Natural killer cell treated with Interleukin-12 subunit alpha and Interleukin-12 subunit beta and Interleukin-15 and Interleukin-18, amount 100 ng/mL, for 72 hours (primary cell): ENCODE results near the gene TAPBP. TPM values are rescaled to one million over a fixed set of nuclear protein-coding genes. Genes with fewer than 3 reads are reported as not detected.
"Not testable (repeated sequence)": the region's sequence is repeated elsewhere in the genome, so short reads cannot be mapped to it uniquely, and the experiment has no call there.

ENCODE experiments used
- ATAC-seq, 2 donors: fragments of 150-1000 bp; cut with Tn5 transposase in 1 of 2; sonication (Bioruptor Pico), chemical (Tn5 transposase) in 1 of 2; 2 replicates each; pipeline ENCODE4 v1.10.0; 2021
- DNase-seq: peaks from one replicate; pipeline ENCODE4 v3.0.0; 2022; ENCODE audit warnings: low spot score
- H3K27ac Mint-ChIP-seq, 2 donors: 1 replicate in 1 of 2; 2 replicates in 1 of 2; pipeline ENCODE4 v1.8.0; 2022; ENCODE audit warnings: mixed read lengths in 2 of 2, mild to moderate bottlenecking in 1 of 2, moderate library complexity in 1 of 2
- H3K27me3 Mint-ChIP-seq, 2 donors: 1 replicate in 1 of 2; 2 replicates in 1 of 2; pipeline ENCODE4 v1.8.0; 2022; ENCODE audit warnings: mixed read lengths in 2 of 2
- H3K36me3 Mint-ChIP-seq: one replicate; pipeline ENCODE4 v1.8.0; 2022; ENCODE audit warnings: mixed read lengths
- H3K4me1 Mint-ChIP-seq, 2 donors: 1 replicate in 1 of 2; 2 replicates in 1 of 2; pipeline ENCODE4 v1.8.0; 2022; ENCODE audit warnings: low read depth in 2 of 2, mixed read lengths in 2 of 2, mild to moderate bottlenecking in 1 of 2
- H3K4me3 Mint-ChIP-seq: one replicate; pipeline ENCODE4 v1.8.0; 2022; ENCODE audit warnings: mixed read lengths
- H3K9me3 Mint-ChIP-seq: 2 replicates; pipeline ENCODE4 v1.8.0; 2022; ENCODE audit warnings: mixed read lengths
- total RNA-seq, 2 donors: library from RNA; stranded (reverse); gene quantifications; one replicate each; pipeline ENCODE4 v1.2.3, GENCODE V29; 2022

The TAPBP gene
- total RNA-seq, 2 donors from 2014 or later, result 243 to 346 TPM

- Mint-ChIP-seq H3K36me3 (peaks cover 24% of the 10 kb centered on the region), H3K4me3 (peak overlapping the region; percentile 93)
- no peak for ATAC-seq
Observed at GRCh38 chr6:33286946-33287914, 26.6 kb downstream of the TAPBP start.

GRCh38 chr6:33285214-33285613 is 28.7 kb downstream of the TAPBP start:
- not testable (repeated sequence) for H3K4me3 Mint-ChIP-seq, H3K27me3 Mint-ChIP-seq, H3K27ac Mint-ChIP-seq, H3K9me3 Mint-ChIP-seq, DNase-seq, ATAC-seq
- H3K36me3 Mint-ChIP-seq, result peaks cover 16% of the 10 kb centered on the region
- peaks cover 29% of the 10 kb centered on the region in 2 donors for H3K4me1 Mint-ChIP-seq

More at GRCh38 chr6:33286946-33287914, 26.6 kb downstream of the TAPBP start:
- Mint-ChIP-seq H3K4me1 (peaks cover 37 to 41% of the 10 kb centered on the region in 2 donors), H3K9me3 (no peaks in the 10 kb centered on the region), H3K27me3 (no peaks in the 10 kb centered on the region), H3K27ac (peak overlapping the region in 1 of 2 donors; percentile 77)
- DNase-seq, result no peak

GRCh38 chr6:33280539-33280938 is 33.3 kb downstream of the TAPBP start:
- Mint-ChIP-seq H3K9me3 (no peaks in the 10 kb centered on the region), H3K27me3 (no peaks in the 10 kb centered on the region), H3K4me3 (no peak overlapping the region), H3K4me1 (peaks cover 18 to 22% of the 10 kb centered on the region in 2 donors), H3K36me3 (peaks cover 8% of the 10 kb centered on the region), H3K27ac (peak overlapping the region; percentile 11 to 75)
- no peak for DNase-seq
- ATAC-seq, result no peak

- Mint-ChIP-seq H3K27ac (peak overlapping the region; percentile 28 to 75), H3K4me1 (peaks cover 23 to 25% of the 10 kb centered on the region in 2 donors), H3K9me3 (no peaks in the 10 kb centered on the region), H3K4me3 (no peak overlapping the region), H3K27me3 (no peaks in the 10 kb centered on the region), H3K36me3 (peaks cover 10% of the 10 kb centered on the region)
- DNase-seq, result no peak
- no peak for ATAC-seq
Observed at GRCh38 chr6:33279971-33280511, 33.8 kb downstream of the TAPBP start.

GRCh38 chr6:33279257-33279695 is 34.6 kb downstream of the TAPBP start:
- DNase-seq (no peak), ATAC-seq (no peak)
- H3K27me3 Mint-ChIP-seq, result no peaks in the 10 kb centered on the region
- peaks cover 31 to 33% of the 10 kb centered on the region in 2 donors for H3K4me1 Mint-ChIP-seq
- H3K36me3 Mint-ChIP-seq, result peaks cover 18% of the 10 kb centered on the region
- H3K27ac Mint-ChIP-seq, result peak overlapping the region in 1 of 2 donors; percentile 28
- H3K4me3 Mint-ChIP-seq, result no peak overlapping the region
- H3K9me3 Mint-ChIP-seq, result no peaks in the 10 kb centered on the region

GRCh38 chr6:33278810-33279209 is 35.1 kb downstream of the TAPBP start:
- H3K36me3 Mint-ChIP-seq, result peaks cover 20% of the 10 kb centered on the region
- H3K4me1 Mint-ChIP-seq, result peaks cover 32 to 35% of the 10 kb centered on the region in 2 donors
- peak overlapping the region; percentile 87 to 97 for H3K27ac Mint-ChIP-seq
- no peak for DNase-seq
- H3K4me3 Mint-ChIP-seq, result peak overlapping the region; percentile 84
- no peaks in the 10 kb centered on the region for H3K27me3 Mint-ChIP-seq
- H3K9me3 Mint-ChIP-seq, result no peaks in the 10 kb centered on the region
- ATAC-seq, result no peak

- Mint-ChIP-seq H3K4me1 (peaks cover 35 to 36% of the 10 kb centered on the region in 2 donors), H3K27ac (peak overlapping the region; percentile 87 to 97), H3K9me3 (no peaks in the 10 kb centered on the region), H3K4me3 (peak overlapping the region; percentile 84), H3K27me3 (no peaks in the 10 kb centered on the region), H3K36me3 (peaks cover 23% of the 10 kb centered on the region)
- no peak for ATAC-seq
- no peak for DNase-seq
Observed at GRCh38 chr6:33278392-33278741, 35.5 kb downstream of the TAPBP start.

- H3K36me3 Mint-ChIP-seq, result peaks cover 28% of the 10 kb centered on the region
- H3K27ac Mint-ChIP-seq, result peak overlapping the region; percentile 87 to 97
- peak overlapping the region; percentile 84 for H3K4me3 Mint-ChIP-seq
- DNase-seq (no peak), ATAC-seq (peak in 1 of 2 donors; percentile 11)
- peaks cover 40 to 42% of the 10 kb centered on the region in 2 donors for H3K4me1 Mint-ChIP-seq
- H3K9me3 Mint-ChIP-seq, result no peaks in the 10 kb centered on the region
- H3K27me3 Mint-ChIP-seq, result no peaks in the 10 kb centered on the region
Observed at GRCh38 chr6:33277663-33278391, 36.1 kb downstream of the TAPBP start.

GRCh38 chr6:33276864-33277662 is 36.8 kb downstream of the TAPBP start, which contains the start of gene B3GALT4:
TSS of gene B3GALT4 (plus strand) at chr6:33277123. CDS start at chr6:33277420, 297 bp downstream.
- peaks cover 48% of the 10 kb centered on the region in 2 donors for H3K4me1 Mint-ChIP-seq
- H3K4me3 Mint-ChIP-seq, result peak within 1 kb of the TSS; percentile 95
- ATAC-seq (peak; percentile 82 to 87), DNase-seq (peak; percentile 88)
- no peaks in the 10 kb centered on the region for H3K9me3 Mint-ChIP-seq
- no peaks in the 10 kb centered on the region for H3K27me3 Mint-ChIP-seq
- peak within 1 kb of the TSS; percentile 87 to 97 for H3K27ac Mint-ChIP-seq
- H3K36me3 Mint-ChIP-seq, result peaks cover 35% of the 10 kb centered on the region

GRCh38 chr6:33276581-33276863 is 37.4 kb downstream of the TAPBP start:
- Mint-ChIP-seq H3K9me3 (no peaks in the 10 kb centered on the region), H3K27ac (peak overlapping the region; percentile 87 to 97), H3K36me3 (peaks cover 35% of the 10 kb centered on the region), H3K4me3 (peak overlapping the region; percentile 95), H3K4me1 (peaks cover 53% of the 10 kb centered on the region in 2 donors), H3K27me3 (no peaks in the 10 kb centered on the region)
- no peak for DNase-seq
- no peak for ATAC-seq

GRCh38 chr6:33275795-33276580 is 37.9 kb downstream of the TAPBP start:
- Mint-ChIP-seq H3K36me3 (peaks cover 35% of the 10 kb centered on the region), H3K4me3 (peak overlapping the region; percentile 95), H3K4me1 (peaks cover 51 to 59% of the 10 kb centered on the region in 2 donors), H3K27ac (peak overlapping the region; percentile 97 to 99)
- not testable (repeated sequence) for H3K27me3 Mint-ChIP-seq, DNase-seq, H3K9me3 Mint-ChIP-seq, ATAC-seq
